ENCODE measurements around the gene GAS2.

GAS2 gene

DNA sequence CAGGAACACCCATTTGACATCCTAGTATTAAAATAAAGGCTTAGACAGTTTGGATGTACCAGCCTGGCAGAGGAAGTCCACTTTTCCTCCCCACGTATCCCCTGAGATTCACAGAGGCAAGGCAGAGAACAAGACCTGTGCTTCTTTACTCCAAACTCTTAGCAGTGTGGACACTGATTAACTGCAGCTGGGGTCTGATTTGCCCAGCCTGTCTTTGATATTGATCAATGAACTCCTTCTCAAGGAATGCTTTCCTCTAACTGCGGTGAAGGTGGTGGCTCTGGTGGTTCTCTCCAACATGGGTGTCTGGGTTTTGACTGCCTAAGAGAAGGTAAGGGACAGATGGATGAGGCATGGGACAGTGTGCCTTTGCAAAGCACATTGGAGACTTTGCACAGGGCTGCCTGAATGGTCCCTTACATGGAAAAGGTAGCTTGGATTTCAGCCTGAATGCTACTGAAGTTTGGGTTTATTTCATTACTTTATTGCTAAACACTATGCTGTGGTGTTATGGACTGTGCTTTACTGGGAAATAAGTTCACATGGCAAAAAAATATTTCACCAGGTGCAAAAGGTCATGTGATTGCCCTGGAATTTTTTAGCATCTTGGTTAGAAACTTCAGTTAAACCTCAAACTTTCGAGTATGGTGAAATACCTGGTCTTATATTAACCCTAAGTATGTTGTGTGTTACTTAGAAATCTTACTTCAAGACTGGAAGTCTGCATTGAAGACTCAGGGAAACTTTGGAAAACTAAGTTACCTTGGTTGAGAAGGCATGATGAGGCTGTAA lies 1.8 kb downstream of the GAS2 start:
- TF ChIP-seq SIN3A (IDR thresholded peaks at IDR 0.05; ENCODE audit: borderline replicate concordance, insufficient read depth, low read length) (no peak), FOXP2 (optimal IDR thresholded peaks at IDR 0.05; ENCODE audit: borderline replicate concordance, extremely low read depth, extremely low read length, insufficient read depth) (no peak), POLR2AphosphoS5 (IDR thresholded peaks at IDR 0.05; ENCODE audit: low read depth, low read length) (no peak), TAF1 (IDR thresholded peaks at IDR 0.05; ENCODE audit: borderline replicate concordance, insufficient read depth, low read length) (no peak)
- TF ChIP-seq, protein P1, sequence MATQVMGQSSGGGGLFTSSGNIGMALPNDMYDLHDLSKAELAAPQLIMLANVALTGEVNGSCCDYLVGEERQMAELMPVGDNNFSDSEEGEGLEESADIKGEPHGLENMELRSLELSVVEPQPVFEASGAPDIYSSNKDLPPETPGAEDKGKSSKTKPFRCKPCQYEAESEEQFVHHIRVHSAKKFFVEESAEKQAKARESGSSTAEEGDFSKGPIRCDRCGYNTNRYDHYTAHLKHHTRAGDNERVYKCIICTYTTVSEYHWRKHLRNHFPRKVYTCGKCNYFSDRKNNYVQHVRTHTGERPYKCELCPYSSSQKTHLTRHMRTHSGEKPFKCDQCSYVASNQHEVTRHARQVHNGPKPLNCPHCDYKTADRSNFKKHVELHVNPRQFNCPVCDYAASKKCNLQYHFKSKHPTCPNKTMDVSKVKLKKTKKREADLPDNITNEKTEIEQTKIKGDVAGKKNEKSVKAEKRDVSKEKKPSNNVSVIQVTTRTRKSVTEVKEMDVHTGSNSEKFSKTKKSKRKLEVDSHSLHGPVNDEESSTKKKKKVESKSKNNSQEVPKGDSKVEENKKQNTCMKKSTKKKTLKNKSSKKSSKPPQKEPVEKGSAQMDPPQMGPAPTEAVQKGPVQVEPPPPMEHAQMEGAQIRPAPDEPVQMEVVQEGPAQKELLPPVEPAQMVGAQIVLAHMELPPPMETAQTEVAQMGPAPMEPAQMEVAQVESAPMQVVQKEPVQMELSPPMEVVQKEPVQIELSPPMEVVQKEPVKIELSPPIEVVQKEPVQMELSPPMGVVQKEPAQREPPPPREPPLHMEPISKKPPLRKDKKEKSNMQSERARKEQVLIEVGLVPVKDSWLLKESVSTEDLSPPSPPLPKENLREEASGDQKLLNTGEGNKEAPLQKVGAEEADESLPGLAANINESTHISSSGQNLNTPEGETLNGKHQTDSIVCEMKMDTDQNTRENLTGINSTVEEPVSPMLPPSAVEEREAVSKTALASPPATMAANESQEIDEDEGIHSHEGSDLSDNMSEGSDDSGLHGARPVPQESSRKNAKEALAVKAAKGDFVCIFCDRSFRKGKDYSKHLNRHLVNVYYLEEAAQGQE (IDR thresholded peaks at IDR 0.05; ENCODE audit: insufficient read depth in 1 of 2, low read depth in 2 of 2, low read length in 2 of 2), result no peak

DNA sequence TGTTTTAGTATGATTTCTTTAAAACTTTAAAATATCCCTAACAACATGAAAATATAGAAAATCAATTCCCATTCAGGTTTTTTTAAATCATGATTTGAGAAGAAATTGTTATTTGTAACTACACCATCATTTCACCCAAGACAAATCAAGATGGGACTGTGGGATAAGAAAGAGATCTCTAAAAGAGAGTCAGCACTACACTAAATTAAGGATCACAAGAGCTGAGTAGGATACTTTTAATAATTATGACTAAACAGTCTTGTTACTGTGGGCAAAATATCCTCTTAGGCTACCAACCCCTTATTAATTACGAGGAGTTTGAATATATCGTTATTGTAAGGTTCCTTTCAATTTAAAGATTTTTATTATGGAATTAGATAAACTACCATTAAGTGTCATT lies 3.0 kb downstream of the GAS2 start:
- TF ChIP-seq SIN3A (IDR thresholded peaks at IDR 0.05; ENCODE audit: borderline replicate concordance, insufficient read depth, low read length), result no peak
- TF ChIP-seq POLR2AphosphoS5 (IDR thresholded peaks at IDR 0.05; ENCODE audit: low read depth, low read length), result no peak
- TF ChIP-seq, protein P1 (IDR thresholded peaks at IDR 0.05; ENCODE audit: insufficient read depth in 1 of 2, low read depth in 2 of 2, low read length in 2 of 2), result no peak
- TF ChIP-seq FOXP2 (optimal IDR thresholded peaks at IDR 0.05; ENCODE audit: borderline replicate concordance, extremely low read depth, extremely low read length, insufficient read depth), result no peak
- no peak for TF ChIP-seq TAF1 (IDR thresholded peaks at IDR 0.05; ENCODE audit: borderline replicate concordance, insufficient read depth, low read length)

DNA sequence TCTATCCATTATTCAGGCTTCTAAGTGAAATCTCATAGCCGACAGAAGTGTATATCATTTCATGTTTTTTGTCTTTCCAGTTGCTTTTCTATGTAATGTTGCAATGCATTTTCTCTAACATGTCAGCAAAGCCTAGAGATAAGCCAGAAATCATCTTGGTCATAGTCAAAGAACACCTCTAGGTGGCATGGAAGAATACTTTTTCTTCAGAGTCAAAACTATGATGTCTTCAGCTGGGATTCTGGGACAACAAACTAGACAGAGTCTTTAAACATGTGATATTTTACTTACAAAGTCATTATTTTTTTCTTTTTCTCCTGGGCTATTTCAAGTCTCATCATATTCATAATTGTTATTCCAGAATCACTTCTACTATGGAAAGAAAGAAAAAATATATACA lies 4.4 kb downstream of the GAS2 start:
- TF ChIP-seq SIN3A (IDR thresholded peaks at IDR 0.05; ENCODE audit: borderline replicate concordance, insufficient read depth, low read length) (no peak), FOXP2 (optimal IDR thresholded peaks at IDR 0.05; ENCODE audit: borderline replicate concordance, extremely low read depth, extremely low read length, insufficient read depth) (no peak), POLR2AphosphoS5 (IDR thresholded peaks at IDR 0.05; ENCODE audit: low read depth, low read length) (no peak), TAF1 (IDR thresholded peaks at IDR 0.05; ENCODE audit: borderline replicate concordance, insufficient read depth, low read length) (no peak)
- TF ChIP-seq, protein P1 (IDR thresholded peaks at IDR 0.05; ENCODE audit: insufficient read depth in 1 of 2, low read depth in 2 of 2, low read length in 2 of 2), result no peak

DNA sequence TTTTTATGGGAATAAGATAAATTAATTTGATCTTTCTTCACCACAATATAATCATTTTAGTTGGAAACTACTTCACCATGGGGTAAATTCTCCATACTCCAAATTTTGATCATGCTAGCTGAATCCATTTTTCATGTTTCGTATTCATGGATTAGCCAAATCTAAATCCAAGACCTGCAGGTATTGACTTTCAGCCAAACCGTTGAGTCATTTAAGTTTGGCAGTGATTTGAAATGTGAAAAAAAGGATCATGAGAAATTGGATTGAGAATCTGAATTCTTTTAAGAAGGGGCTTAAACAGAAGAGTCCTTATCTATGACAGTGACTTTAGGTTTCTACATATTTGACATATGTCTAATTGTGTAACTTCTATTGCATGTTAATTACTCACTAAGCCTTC lies 5.3 kb downstream of the GAS2 start:
- TF ChIP-seq FOXP2 (optimal IDR thresholded peaks at IDR 0.05; ENCODE audit: borderline replicate concordance, extremely low read depth, extremely low read length, insufficient read depth) (no peak), TAF1 (IDR thresholded peaks at IDR 0.05; ENCODE audit: borderline replicate concordance, insufficient read depth, low read length) (no peak), POLR2AphosphoS5 (IDR thresholded peaks at IDR 0.05; ENCODE audit: low read depth, low read length) (no peak), SIN3A (IDR thresholded peaks at IDR 0.05; ENCODE audit: borderline replicate concordance, insufficient read depth, low read length) (no peak)
- TF ChIP-seq, protein P1 (IDR thresholded peaks at IDR 0.05; ENCODE audit: insufficient read depth in 1 of 2, low read depth in 2 of 2, low read length in 2 of 2), result no peak

Data from PFSK-1 (cell line).